HG03039 (cell line): Measurements from ENCODE around the gene PWWP3B.
"Not testable (repeated sequence)": the region's sequence is repeated elsewhere in the genome, so short reads cannot be mapped to it uniquely, and the experiment has no call there.

Source experiments
- ATAC-seq: cut with Tn5 transposase; IDR thresholded peaks from one replicate; pipeline ENCODE4 v1.9.1; 2021; ENCODE audit warnings: mild to moderate bottlenecking, moderate library complexity; ENCODE audit not compliant: unreplicated experiment

The PWWP3B gene

GRCh38 chrX:106168107-106168506 lies at the start of gene PWWP3B:
Gene PWWP3B (plus strand): TSS chrX:106168305. CDS start chrX:106205433, 37,128 bp downstream.
- no peak for ATAC-seq

- ATAC-seq, result no peak
These were observed 29.1 kb upstream of the PWWP3B start for GRCh38 chrX:106139048-106139447.

GRCh38 chrX:106144755-106145639 lies 23.1 kb upstream of the PWWP3B start:
- no peak for ATAC-seq

GRCh38 chrX:106150701-106151100 lies 17.4 kb upstream of the PWWP3B start:
- no peak for ATAC-seq

- ATAC-seq, result no peak
These were observed 8.2 kb upstream of the PWWP3B start for GRCh38 chrX:106159861-106160282.

GRCh38 chrX:106170318-106170717 lies 2.2 kb downstream of the PWWP3B start:
- no peak for ATAC-seq

- no peak for ATAC-seq
These were observed 3.3 kb downstream of the PWWP3B start for GRCh38 chrX:106171293-106171820.

GRCh38 chrX:106177106-106177981 lies 9.2 kb downstream of the PWWP3B start:
- no peak for ATAC-seq

GRCh38 chrX:106177982-106178321 lies 9.8 kb downstream of the PWWP3B start:
- no peak for ATAC-seq

- ATAC-seq, result no peak
These were observed 10.7 kb downstream of the PWWP3B start for GRCh38 chrX:106178826-106179225.

GRCh38 chrX:106183685-106184084 lies 15.6 kb downstream of the PWWP3B start:
- not testable (repeated sequence) for ATAC-seq

- ATAC-seq, result no peak
These were observed 33.5 kb downstream of the PWWP3B start for GRCh38 chrX:106201502-106202178.

GRCh38 chrX:106203315-106203714 lies 35.2 kb downstream of the PWWP3B start:
- ATAC-seq, result no peak

GRCh38 chrX:106208154-106208553 lies 40.0 kb downstream of the PWWP3B start:
- ATAC-seq, result no peak
